Right atrium auricular region (tissue), 2 donors: ENCODE measurements around the gene SPTBN1. TPM values are rescaled to one million over a fixed set of nuclear protein-coding genes. Genes with fewer than 3 reads are reported as not detected.

Experiments used
- DNase-seq: peaks from one replicate; pipeline ENCODE4 v3.0.0-alpha.2; 2019; ENCODE audit warnings: low spot score
- H3K27ac ChIP-seq, 2 donors: fragments of 200-600 bp; sonication (generic); 1 replicate in 1 of 2; 2 replicates in 1 of 2; pipeline ENCODE4 v1.5.1; 2016 to 2019
- H3K27me3 ChIP-seq, 2 donors: fragments of 200-600 bp; sonication (generic); one replicate each; pipeline versions ENCODE4 v1.5.1 to v1.6.0; 2017 to 2019
- H3K36me3 ChIP-seq: fragments of 200-600 bp; sonication (generic); one replicate; pipeline ENCODE4 v1.5.1; 2016
- H3K4me1 ChIP-seq, 2 donors: fragments of 200-600 bp; sonication (generic); one replicate each; pipeline versions ENCODE4 v1.5.1 to v1.6.0; 2017 to 2019
- H3K4me3 ChIP-seq, 2 donors: fragments of 200-600 bp; sonication (generic); 1 replicate in 1 of 2; 2 replicates in 1 of 2; pipeline ENCODE4 v1.5.1; 2017 to 2019; ENCODE audit warnings: mild to moderate bottlenecking in 1 of 2, moderate library complexity in 1 of 2
- H3K9me3 ChIP-seq, 2 donors: fragments of 200-600 bp; sonication (generic); one replicate each; pipeline ENCODE4 v1.5.1; 2019
- CTCF ChIP-seq, 2 donors: fragments of 200-600 bp; sonication (generic); IDR thresholded peaks; one replicate each; pipeline ENCODE4 v1.5.1; 2019; ENCODE audit warnings: antibody characterized with exemption in 2 of 2
- total RNA-seq, 2 donors: library from RNA; depleted of rRNA; stranded (reverse); fragments of >200 nt; gene quantifications; one replicate each; pipeline ENCODE4 v1.1.0, GENCODE V29; 2016

The SPTBN1 gene
- total RNA-seq, 2 donors from 2014 or later = 265 to 382 TPM

- Histone ChIP-seq H3K4me3 (no peak overlapping the region), H3K36me3 (no peaks in the 10 kb centered on the region), H3K27me3 (no peaks in the 10 kb centered on the region), H3K27ac (peak overlapping the region; percentile 23 to 52), H3K9me3 (no peaks in the 10 kb centered on the region), H3K4me1 (peaks cover 0 to 78% of the 10 kb centered on the region in 2 donors)
- DNase-seq = no peak
- no peak for TF ChIP-seq CTCF (IDR thresholded peaks at IDR 0.05)
Measured at GRCh38 chr2:54605836-54606235, 149.7 kb downstream of the SPTBN1 start.

DNA sequence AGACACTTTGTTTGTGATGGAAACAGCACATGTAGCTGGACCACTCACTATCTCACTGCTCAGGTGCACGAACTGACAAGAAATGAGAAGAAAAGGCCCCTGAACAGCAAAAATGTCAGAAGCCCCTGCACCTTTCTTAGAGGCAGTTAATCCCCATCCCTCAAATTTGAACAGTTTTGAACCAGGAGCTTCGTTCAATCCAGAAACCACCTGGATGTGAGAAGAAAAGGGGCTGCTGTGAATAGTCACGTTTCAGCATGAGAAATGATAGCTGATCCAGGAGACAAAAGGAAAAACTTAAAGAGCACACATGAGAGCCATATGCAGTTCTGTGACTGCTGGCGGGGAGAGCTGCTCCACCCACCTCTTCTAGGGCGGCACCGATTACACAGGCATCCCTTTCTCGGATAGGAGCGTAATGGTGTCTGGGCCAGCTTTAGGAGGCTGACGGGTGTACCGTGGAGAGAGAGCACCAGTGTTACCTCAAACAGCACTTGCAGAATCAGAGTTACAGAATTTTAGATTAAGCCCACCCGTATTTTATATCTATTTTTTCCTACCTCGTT is 150.3 kb downstream of the SPTBN1 start:
- peak overlapping the region; percentile 23 to 52 for H3K27ac ChIP-seq

GRCh38 chr2:54608224-54608623 is 152.1 kb downstream of the SPTBN1 start:
- Histone ChIP-seq H3K4me3 (no peak overlapping the region), H3K36me3 (peaks cover 12% of the 10 kb centered on the region), H3K27me3 (no peaks in the 10 kb centered on the region), H3K9me3 (no peaks in the 10 kb centered on the region), H3K4me1 (peaks cover 0 to 78% of the 10 kb centered on the region in 2 donors), H3K27ac (no peak overlapping the region)
- TF ChIP-seq CTCF (IDR thresholded peaks at IDR 0.05) = no peak
- no peak for DNase-seq

More for the DNA sequence above, 150.3 kb downstream of the SPTBN1 start:
- peaks cover 0 to 78% of the 10 kb centered on the region in 2 donors for H3K4me1 ChIP-seq
- H3K9me3 ChIP-seq = no peaks in the 10 kb centered on the region
- no peak for TF ChIP-seq CTCF (IDR thresholded peaks at IDR 0.05)
- no peaks in the 10 kb centered on the region for H3K36me3 ChIP-seq
- no peaks in the 10 kb centered on the region for H3K27me3 ChIP-seq
- H3K4me3 ChIP-seq = no peak overlapping the region
- no peak for DNase-seq

DNA sequence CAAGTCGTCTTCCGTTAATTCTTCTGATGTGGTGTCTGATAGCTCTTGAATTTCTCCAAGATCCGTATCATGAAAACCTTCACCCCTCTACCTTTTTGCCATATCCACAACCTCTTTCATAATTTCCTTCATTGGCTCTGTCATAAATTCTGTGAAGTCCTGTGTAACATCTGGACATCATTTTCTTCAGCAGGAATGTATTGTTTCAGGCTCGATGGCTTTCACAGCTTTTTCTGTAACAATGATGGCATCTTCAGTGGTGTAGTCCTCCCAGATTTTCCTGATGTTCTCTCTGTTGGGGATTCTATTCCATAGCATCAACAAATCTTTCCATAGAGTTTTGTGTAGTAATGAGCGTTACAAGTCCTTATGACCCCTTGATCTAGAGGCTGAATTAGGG is 153.1 kb downstream of the SPTBN1 start:
- TF ChIP-seq CTCF (IDR thresholded peaks at IDR 0.05) = no peak
- no peak overlapping the region for H3K4me3 ChIP-seq

DNA sequence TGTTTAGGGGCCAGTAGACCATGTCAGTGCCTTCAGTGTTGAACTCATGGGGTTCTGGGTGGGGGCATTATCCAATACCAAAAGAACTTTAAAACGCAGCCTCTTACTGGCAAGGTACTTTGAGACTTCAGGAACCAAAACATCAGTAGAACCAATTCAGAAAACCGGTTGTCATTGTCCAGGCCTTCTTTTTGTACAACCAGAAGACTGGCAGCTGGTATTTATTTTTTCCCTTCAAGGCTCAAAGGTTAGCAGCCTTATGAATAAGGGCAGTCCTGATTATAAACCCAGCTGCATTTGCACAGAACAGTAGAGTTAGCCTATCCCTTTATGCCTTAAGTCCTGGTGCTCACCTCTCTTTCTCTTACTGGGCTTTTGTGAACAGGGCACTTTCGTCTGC is 153.5 kb downstream of the SPTBN1 start:
- TF ChIP-seq CTCF (IDR thresholded peaks at IDR 0.05) = no peak
- H3K4me1 ChIP-seq = peaks cover 0 to 78% of the 10 kb centered on the region in 2 donors
- no peak overlapping the region for H3K4me3 ChIP-seq
- no peaks in the 10 kb centered on the region for H3K9me3 ChIP-seq
- no peaks in the 10 kb centered on the region for H3K27me3 ChIP-seq
- peaks cover 17% of the 10 kb centered on the region for H3K36me3 ChIP-seq
- H3K27ac ChIP-seq = no peak overlapping the region
- no peak for DNase-seq

More for the DNA sequence above, 153.1 kb downstream of the SPTBN1 start:
- Histone ChIP-seq H3K36me3 (peaks cover 17% of the 10 kb centered on the region), H3K4me1 (peaks cover 0 to 78% of the 10 kb centered on the region in 2 donors), H3K27me3 (no peaks in the 10 kb centered on the region), H3K9me3 (no peaks in the 10 kb centered on the region), H3K27ac (no peak overlapping the region)
- DNase-seq = no peak

GRCh38 chr2:54610700-54611099 is 154.6 kb downstream of the SPTBN1 start:
- peaks cover 0 to 76% of the 10 kb centered on the region in 2 donors for H3K4me1 ChIP-seq
- no peaks in the 10 kb centered on the region for H3K9me3 ChIP-seq
- H3K36me3 ChIP-seq = peaks cover 22% of the 10 kb centered on the region
- no peak overlapping the region for H3K27ac ChIP-seq
- TF ChIP-seq CTCF (IDR thresholded peaks at IDR 0.05) = no peak
- no peak for DNase-seq
- no peak overlapping the region for H3K4me3 ChIP-seq
- no peaks in the 10 kb centered on the region for H3K27me3 ChIP-seq
